NCI-H1417 treated with DMSO at 0.1 percent for 48 hours (cell line): ENCODE results near the gene METTL9.
"Not testable (repeated sequence)": the region's sequence is repeated elsewhere in the genome, so short reads cannot be mapped to it uniquely, and the experiment has no call there.

ENCODE experiments used
- DNase-seq: peaks from one replicate; lab custom pipeline; 2025; lab: John Stamatoyannopoulos, UW

Gene METTL9

DNA sequence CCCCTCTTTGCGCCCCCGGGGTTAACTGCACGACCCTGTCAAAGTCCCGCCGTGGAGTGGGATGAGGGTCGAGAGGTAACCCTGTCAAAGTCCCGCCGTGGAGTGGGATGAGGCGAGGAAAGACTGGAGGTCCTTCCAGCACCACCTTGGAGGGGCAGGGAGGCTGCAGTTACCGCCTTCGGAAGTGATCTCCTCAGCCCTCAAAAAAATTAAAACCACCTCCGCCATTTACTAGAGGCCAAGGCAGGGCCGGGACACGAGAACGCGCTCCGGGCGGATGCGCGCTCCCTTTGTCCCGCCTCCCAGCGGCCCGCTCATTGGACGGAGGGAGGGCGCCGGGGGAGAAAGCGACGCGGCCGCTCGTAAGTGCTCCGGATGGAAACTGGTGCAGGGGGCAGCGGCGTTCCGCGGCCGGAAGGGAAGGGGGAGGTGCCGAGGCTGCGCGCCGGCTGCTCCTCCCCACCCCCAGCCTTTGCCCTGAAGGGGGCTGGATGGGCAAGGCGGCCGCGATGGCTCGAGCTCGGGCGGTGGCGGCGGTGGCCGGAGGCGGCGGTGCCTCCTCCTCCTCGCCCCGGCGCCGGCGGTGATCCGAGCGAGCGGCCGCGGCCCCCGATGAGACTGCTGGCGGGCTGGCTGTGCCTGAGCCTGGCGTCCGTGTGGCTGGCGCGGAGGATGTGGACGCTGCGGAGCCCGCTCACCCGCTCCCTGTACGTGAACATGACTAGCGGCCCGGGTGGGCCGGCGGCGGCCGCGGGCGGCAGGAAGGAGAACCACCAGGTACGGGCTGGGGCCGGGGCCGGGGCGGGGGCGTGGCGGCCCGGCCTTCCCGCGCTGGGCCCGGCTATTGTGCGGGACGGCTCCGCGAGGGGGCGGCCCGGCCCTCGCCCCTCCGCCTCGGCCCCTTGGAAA lies at the start of gene METTL9:
Gene METTL9, plus strand, starts transcription at position 456 of the 909 bp plus-strand sequence. Its CDS starts 157 bp downstream, at position 613.
- peak; percentile 64 for DNase-seq

DNA sequence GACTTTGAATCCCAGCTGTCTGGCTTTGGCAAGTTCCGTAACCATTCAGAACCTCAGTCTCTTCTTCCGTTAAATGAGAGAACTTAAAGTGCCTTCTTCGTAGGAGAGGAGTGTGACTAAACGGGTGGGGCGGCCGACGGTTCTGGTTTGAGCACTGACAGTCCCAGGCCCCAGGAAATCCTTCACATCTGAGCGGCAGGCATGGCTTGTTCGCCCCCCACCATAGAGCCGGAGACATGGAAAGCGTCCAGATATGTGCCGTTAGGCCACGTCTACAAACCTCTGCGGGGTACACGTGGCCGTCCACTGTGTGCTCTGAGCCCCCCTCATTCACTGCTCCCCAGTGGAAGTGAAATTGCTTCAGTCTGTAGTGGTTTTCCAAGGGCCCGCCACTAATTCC lies 49.4 kb upstream of the METTL9 start:
- DNase-seq: not testable (repeated sequence)

DNA sequence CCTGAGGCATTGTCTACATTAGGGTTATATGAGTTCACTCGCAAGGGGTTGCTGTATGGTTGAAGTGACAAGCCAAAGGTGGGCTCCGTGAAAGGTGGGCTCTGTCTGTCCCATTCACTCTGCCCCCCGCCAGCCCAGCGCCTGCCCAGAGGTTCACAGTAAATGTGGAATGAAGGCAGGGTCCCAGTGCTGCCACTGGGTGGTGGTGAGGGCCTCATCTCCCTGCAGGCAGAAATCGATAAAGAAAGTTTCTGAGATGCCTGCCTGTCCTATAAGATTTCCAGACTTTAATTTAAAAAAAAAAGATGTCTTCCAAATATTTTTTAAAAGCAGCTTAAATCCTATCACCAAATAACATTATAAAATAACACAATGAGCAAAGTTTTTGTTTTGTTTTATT lies 48.9 kb upstream of the METTL9 start:
- DNase-seq: not testable (repeated sequence)

DNA sequence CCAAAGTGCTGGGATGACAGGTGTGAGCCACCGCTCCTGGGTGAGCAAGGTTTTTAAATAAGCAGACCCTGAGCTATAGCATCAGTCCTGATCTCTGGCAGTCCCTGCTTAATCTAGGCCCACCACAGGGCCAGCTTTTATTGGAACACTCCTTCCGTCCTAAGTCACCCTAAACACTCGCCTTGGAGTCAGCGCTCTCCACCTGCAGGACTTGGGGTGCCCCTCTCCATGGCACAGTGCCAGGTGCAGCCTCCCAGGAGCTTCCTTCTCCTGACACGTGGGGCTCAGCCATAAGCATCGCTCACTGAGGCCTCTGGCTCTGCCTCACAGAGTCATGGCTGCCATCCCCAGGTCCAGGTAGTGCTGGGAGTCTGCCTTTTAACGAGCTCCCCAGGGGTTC lies 48.3 kb upstream of the METTL9 start:
- DNase-seq: not testable (repeated sequence)

DNA sequence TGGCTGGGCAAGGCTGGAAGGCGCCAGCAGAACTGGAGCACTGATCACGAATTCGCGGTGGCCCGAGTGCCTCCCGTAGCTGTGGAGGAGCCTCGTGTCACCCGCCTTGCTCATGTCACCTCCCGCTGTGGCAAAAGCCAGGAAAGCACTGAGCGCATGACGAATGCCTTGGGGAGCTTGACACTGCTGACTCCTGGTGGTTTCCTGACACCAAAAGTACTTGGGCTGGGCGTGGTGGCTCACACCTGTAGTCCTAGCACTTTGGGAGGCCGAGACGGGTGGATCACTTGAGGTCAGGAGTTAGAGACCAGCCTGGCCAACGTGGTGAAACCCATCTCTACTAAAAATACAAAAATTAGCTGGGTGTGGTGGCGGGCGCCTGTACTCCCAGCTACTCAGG lies 47.8 kb upstream of the METTL9 start:
- DNase-seq: not testable (repeated sequence)

DNA sequence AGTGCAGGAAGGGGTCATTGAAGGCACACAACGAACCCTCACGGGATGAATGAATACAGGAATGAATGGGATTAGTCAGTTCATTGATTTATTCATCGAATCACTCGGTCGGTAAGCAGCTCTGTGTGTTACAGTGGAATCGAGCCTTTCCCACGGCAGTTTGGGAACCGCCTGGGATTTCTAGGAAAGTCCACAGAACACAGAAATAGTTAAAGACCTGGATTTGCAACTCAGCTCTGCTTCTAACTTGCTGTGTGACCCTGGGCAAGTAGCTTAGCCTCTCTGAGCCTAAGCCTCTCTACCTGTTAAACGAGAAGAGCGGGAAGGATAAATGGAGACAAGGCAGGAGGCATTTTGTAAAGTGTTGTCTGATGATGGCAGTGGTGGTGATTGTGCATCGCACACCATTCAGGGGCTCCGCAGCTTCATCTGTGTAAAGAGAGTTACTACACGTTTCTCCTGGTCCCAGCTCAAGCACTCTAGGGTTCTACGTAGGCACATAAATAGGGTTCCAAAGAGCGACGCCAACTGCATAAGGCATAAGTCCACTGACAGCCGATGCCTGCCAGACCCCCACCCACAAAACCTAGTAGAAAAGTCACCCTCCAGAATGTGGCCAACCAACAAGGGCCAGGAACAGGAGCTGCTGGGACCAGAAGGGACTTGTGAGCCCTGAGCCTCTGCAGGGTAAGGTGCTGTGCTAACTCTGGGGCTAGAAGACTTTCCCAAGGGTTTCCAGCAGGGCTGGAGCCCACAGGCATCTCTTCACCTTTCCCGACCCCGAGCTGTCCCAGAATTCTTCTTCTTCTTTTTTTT lies 45.7 kb upstream of the METTL9 start:
- not testable (repeated sequence) for DNase-seq

DNA sequence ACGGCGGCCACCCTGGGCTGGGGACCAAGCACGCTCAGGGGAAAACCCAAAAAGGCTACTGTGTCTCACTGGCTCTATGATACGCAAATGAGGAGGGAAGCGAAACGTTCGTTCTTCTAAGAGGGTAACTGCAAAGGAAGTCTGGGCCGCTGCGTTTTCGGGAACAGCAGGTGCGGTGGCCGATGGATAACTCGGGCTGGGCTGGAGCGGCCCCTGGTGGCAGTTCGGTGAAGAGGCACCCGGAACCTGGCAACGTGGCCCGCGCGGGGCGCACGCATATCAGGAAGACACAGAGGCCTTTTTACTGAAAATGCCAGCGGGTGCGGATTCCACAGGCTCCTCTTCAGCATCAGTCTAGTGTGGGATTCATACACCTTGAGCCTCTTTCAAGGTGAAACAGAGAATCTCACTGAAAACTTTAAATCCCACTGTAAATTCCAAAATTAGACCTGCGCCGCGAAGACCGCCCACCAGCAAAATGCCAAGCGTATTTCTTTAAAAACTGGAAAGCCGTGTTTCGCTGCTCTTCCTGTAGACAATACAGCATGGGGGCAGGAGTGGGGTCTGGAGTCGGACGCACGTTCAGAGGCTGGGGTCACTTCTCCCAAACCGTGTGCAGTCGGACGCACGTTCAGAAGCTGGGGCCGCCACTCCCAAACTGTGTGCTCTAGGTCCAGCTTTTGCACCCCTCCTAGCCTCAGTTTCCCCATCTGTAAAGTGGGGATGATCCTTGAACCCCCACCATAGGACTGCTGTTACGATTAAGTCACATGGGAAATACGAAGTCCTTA lies 44.4 kb upstream of the METTL9 start:
- DNase-seq: peak; percentile 68

DNA sequence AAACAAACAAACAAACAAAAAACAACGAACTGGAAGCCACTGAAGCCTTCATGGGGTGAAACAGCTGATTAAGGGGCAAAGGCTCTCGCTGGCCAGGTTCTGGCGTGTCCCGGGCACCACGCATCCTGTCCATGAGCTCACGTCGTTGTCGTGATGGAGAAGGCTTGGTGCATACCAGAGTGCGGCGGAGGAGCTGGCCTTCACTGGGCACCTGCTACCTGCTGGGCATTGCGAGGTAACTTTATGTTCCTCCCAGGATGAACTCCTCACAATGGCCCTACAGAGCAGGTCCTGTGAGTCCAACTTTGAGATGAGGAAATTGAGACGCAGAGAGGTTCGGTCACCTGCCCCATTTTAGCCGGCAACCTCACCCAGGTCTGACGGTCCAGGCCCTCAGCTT lies 43.8 kb upstream of the METTL9 start:
- not testable (repeated sequence) for DNase-seq

DNA sequence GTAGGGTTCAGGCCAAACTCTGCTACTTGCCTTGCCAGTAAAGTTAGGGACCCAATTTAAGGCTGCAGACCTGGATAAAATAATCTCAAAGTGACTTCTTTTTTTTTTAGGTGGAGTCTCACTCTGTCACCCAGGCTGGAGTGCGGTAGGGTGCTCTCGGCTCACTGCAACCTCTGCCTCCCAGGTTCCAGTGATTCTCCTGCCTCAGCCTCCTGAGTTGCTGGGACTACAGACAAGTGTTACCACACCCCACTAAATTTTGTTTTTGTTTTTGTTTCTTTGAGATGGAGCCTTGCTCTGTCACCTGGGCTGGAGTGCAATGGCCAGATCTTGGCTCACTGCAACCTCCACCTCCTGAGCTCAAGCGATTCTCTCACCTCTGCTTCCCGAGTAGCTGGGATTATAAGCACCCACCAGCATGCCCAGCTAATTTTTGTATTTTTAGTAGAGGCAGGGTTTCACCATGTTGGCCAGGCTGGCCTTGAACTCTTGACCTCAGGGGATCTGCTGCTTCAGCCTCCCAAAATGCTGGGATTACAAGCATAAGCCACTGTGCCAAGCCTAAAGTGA lies 43.3 kb upstream of the METTL9 start:
- not testable (repeated sequence) for DNase-seq

DNA sequence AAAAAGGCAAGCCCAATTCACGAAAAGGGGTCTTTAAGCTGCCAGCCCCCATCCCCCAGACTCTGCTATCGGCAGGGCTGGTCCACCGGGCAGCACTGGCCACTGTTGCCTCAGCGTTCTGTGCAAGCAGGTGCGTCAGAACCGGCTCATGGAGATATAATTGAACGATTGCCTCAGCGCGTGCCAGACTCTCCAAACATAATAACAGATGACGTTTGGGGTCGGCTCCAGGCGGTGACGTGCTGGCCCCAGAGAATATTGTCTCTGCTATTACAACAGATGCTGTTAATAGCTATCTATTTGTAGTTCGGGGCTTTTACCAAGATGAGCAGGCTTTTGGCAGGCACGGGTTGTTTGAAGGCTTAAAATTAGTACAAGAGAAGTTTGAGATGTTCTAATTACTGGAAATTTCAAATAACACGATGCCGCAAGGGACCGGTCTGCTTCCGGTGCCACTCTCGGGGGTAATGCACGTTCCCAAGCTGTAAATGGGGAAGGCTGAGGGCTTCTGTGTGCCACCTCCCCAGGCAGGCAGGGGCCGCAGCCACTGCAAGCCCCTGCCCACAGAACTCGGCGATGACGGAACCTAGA lies 42.6 kb upstream of the METTL9 start:
- peak; percentile 35 for DNase-seq

DNA sequence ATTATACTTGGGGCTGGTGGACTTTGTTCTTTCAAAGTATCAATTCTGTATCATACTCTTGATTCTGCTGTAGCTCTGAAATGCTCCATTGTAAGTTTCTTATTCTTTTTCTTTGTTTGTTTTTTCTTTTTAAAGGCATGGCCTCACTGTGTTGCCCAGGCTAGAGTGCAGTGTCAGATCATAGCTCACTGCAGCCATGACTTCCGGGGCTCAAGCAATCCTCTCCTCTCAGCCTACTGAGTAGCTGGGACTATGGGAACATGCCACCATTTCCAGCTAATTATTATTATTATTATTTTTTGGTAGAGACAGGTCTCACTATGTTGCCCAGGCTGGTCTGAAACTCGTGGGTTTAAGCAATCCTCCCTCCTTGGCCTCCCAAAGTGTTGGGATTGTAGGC lies 38.9 kb upstream of the METTL9 start:
- DNase-seq: no peak

DNA sequence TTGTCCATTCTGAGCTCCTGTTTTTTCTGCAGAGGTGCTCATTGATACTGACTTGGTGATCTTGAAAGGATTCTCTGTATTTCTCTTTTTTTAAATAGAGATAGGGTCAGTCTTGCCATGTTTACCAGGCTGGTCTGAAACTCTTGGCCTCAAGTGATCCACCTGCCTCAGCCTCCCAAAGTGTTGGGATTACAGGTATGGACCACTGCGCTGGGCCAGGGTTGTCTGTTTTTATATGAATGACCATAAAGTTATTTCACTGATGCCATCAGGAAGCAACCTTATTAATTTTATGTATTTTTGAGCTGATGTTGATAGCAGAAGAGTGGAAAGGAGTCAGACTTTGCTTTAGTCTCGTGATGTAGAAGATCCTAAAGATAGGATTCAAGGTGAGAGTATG lies 35.7 kb upstream of the METTL9 start:
- DNase-seq: no peak

DNA sequence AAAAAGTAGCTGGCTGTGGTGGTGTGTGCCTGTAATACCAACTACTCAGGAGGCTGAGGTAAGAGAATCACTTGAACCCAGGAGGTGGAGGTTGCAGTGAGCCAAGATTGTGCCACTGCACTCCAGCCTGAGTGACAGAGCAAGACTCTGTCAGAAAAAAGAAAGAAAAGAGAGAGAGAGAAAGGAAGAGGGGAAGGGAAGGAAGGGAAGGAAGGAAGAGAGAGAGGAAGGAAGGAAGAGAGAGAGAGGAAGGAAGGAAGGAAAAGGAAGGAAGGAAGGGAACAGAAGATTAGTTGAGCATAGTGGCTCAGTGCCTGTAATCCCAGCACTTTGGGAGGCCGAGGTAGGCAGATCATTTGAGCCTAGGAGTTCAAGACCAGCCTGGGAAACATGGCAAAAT lies 35.0 kb upstream of the METTL9 start:
- DNase-seq: not testable (repeated sequence)

DNA sequence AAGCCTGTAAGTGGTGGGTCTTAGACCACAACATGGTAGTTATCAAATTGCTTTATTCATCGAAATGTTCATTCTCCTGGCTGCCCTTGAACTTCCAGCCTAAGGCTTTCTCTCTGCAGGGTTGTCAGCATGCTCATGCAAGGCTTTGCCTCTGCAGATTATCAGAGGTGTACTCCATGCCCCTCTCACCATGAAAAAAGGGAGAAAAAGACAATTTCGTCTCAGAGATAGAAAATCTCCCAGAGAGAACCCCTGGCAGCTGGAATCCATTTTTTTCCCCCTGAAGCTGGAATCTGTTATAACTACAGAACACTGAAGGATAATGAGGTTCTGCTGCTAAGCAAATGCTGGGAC lies 33.9 kb upstream of the METTL9 start:
- no peak for DNase-seq

DNA sequence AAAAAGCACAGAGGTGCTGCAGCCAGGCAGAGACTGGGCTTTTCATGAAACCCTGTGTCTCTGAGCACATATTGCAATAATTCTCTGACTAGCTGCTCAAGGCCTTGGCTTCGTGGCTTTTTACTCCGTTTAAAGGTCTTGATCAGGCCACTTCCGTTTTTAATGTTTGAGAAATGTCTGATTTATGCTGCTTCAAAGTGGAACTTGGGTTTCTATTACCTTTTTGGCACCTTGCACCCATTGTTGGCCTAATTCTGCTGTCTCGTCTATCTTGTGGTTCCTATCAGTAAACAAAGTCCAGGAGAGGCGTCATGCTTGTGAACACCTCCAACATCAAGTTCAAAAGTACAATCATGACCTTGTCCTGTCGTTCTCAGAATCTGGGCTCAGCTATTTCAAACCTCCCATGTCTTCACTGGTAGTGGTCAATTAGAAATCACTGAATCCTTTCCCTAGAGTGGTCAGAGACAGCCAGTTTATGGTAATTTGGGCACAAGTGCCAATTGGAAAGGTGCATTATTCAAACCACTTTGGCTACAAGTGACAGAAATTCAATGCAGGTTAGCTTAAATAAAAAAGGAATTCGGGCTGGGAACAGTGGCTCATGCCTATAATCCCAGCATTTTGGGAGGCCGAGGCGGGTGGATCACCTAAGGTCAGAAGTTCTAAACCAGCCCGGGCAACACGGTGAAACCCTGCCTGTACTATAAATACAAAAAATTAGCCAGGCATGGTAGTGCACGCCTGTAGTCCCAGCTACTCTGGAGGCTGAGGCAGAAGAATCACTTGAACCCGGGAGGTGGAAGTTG lies 33.3 kb upstream of the METTL9 start:
- no peak for DNase-seq

DNA sequence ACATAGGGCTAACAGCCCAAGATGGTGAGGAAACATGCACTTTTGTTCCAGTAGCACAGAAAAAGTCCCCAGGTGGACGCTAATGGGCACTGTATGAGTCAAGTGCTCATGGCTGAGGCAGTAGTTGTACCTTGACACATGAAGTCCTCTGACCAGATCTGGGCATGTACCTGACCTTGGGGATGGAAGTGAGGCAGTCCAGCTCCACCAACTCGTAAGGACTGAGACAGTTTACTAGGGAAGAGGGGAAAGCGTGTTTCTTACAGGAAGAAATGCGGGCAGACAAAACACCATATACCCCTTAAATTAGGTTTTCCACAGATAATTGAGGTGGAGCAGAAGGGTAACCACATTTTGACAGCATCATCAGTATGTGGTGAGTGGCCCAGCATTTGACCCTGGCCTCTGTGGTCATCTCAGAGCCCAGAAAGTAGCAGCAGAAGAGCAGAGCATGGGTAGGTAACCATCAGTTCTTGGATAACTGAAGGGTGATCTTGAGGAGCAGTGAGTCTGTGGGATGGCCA lies 32.4 kb upstream of the METTL9 start:
- no peak for DNase-seq

DNA sequence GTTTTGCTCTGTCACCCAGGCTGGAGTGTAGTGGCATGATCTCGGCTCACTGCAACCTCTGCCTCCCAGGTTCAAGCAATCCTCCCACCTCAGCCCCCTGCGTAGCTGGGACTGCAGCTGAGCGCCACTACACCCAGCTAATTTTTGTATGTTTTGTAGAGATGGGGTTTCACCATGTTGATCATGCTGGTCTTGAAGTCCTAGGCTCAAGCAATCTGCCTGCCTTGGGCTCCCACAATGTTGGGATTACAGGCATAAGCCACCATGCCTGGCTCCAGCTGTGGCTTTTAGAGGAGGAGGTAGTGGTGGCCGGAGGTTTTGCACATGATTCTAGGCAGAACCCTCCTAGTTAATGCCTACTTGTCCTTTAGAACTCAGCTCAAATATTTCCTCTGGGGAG lies 31.9 kb upstream of the METTL9 start:
- DNase-seq: not testable (repeated sequence)

DNA sequence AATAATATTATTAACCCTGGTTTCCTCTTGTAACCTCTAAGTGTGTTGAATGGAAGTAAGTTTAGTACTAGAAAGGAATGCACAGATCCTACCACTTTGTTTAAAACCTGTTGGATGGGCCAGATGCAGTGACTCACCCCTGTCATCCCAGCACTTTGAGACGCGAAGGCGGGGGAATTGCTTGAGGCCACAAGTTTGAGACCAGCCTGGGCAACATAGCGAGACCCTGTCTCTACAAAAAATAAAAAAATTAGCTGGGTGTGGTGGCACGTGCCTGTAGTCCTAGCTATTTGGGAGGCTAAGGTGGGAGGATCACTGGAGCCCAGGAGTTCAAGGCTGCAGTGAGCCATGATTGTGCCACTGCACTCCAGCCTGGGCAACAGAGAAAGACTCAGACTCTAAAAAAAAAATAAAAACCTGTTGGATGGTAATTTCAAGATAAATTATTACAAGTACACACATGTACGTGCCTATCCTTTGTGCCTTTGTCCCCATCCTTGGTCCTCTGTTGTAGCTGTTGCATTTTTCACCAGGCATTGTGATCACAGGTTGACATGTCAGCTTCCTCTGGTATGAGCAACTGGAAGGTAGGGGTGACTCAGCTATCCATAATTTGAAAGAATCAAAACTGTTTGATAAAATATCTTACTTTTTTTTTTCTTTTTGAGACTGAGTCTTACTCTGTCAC lies 30.7 kb upstream of the METTL9 start:
- DNase-seq: no peak

DNA sequence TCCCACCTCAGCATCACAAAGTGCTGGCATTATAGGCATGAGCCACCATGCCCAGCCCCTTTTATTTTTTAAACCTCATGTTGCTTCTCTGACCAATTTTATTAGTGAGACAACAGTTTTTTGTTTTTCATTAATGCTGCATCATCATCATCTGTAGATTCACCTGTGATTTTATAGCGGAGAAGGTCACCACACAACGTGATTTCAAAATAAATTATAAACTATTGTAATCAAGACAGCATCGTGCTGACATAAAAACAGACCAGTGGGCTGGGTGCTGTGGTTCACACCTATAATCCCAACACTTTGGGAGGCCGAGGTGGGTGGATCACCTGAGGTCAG lies 28.7 kb upstream of the METTL9 start:
- no peak for DNase-seq

DNA sequence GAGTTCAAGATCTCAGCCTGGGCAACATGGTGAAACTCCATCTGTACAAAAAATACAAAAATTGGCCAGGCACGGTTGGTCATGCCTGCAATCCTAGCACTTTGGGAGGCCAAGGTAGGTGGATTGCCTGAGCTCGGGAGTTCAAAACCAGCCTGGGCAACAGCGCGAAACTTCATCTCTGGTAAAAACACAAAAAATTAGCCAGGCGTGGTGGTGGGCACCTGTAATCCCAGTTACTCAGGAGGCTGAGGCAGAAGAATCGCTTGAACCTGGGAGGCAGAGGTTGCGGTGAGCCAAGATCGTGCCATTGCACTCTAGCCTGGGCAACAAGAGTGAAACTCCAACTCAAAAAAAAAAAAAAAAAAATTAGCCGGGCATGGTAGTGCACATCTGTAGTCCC lies 25.9 kb upstream of the METTL9 start:
- DNase-seq: not testable (repeated sequence)
